ENCODE measurements around the gene MGAT4A.

Gene MGAT4A

DNA sequence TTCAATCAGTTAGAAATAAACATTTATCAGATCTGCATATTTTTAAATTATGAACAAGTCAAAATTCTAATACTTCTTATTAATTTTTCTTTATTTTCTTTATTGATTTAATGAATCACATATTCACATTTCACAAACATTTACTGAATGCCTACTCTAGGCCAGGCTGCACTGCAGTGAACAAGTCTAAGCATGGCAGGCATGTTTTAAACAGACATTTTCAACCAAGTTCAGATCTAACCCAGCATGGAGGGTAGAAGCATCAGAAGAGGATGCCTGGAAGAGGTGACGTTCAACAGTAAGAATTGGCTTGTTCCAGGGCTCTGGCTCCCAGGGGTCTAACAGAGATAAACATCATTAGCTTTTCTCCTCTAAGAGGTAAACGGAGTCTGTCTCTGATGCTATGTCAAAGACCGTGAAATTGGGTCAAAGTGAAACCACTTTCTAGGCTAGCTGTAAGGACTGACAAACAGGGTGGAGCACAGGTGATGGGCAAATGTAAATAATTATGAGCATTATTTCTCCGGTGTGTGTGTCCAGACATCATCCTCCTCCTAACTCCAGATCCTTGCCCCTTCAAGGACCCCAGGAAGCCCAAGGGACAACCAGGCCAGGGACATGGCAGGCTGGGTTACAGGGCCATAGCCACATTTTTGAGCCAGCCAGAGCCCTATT is 72.0 kb downstream of the MGAT4A start:
- no peak for DNase-seq (ENCODE audit: low spot score)

DNA sequence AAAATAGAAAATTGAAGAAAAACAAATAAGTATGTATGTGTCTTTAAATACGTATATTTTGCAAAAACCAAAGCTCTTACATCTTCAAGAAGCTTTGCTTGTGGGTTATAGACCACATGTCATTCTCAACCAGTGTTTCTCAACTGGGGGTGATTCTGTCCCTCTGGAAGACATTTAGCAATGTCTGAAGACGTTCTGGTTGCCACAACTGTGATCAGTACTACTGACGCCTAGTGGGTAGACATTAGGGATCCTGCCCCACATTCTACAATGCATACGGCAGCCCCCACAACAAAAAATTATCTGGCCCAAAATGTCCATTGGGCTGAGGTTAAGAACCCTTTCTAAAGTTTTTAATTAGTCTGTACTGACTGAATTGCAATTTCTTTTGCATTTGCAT is 74.1 kb downstream of the MGAT4A start:
- no peak for DNase-seq (ENCODE audit: low spot score)

DNA sequence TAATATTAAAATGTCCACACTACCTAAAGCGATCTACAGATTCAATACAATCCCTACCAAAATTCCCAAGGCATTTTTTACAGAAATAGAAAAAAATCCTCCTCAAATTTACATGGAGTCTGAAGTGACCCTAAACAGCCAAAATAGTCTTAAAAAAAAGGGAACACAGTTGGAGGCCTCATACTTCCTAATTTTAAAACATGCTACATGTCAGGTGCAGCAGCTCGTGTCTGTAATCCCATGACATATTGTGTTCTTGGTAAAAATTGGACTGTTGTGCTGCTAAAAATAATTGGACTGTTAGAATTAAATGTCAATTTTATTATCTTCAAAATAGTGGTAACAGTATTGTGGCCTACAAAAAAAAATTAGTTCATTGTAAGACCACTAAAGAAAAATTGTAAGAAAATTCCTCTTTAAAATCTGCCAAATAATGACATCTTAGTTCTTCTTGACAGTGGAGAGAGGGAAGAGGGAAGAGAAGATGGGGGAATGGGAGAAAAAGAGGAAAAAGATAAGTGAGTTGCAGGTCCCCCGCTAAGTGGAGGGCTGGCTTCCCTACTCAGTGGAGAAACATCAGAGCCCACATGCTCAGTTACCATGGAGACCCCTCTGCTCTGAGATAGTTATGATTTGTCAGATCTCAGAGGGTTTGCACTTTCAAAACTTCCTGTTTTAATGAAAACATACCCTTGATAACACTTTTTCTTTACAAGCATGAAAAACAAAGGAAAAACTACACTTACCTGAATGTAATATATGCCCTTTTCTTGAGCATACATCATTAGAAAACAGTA is 76.0 kb downstream of the MGAT4A start:
- no peak for DNase-seq (ENCODE audit: low spot score)

DNA sequence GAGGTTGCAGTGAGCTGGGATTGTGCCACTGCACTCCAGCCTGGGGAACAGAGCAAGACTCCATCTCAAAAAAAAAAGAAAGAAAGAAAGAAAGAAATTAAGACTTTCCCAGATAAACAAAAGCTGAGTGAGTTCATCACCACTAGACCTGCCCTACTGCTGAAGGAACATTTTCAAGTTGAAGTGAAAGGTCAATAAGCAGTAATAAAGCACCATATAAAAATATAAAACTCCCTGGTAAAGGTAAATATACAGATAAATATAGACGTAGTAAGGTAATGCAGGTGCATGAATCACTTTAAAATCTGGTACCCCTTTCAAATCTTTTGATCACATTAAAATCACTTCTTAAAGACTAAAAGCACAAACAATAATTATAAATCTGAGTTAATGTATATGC is 79.9 kb downstream of the MGAT4A start:
- DNase-seq (ENCODE audit: low spot score) = no peak

DNA sequence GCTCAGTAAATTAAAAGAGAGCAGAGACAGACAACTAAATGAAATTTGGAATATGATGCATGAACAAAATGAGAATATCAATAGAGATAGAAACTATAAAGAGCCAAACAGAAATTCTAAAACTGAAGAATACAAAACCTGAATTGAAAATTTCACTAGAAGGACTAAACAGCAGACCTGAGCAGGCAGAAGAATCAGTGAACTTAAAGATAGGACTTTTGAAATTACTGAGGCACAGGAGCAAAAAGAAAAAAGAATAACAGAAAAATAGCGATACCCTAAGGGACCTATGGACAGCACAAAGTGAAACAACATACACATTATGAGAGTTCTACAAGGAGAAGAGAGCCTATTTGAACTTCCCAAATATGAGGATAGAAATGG is 80.9 kb downstream of the MGAT4A start:
- no peak for DNase-seq (ENCODE audit: low spot score)

DNA sequence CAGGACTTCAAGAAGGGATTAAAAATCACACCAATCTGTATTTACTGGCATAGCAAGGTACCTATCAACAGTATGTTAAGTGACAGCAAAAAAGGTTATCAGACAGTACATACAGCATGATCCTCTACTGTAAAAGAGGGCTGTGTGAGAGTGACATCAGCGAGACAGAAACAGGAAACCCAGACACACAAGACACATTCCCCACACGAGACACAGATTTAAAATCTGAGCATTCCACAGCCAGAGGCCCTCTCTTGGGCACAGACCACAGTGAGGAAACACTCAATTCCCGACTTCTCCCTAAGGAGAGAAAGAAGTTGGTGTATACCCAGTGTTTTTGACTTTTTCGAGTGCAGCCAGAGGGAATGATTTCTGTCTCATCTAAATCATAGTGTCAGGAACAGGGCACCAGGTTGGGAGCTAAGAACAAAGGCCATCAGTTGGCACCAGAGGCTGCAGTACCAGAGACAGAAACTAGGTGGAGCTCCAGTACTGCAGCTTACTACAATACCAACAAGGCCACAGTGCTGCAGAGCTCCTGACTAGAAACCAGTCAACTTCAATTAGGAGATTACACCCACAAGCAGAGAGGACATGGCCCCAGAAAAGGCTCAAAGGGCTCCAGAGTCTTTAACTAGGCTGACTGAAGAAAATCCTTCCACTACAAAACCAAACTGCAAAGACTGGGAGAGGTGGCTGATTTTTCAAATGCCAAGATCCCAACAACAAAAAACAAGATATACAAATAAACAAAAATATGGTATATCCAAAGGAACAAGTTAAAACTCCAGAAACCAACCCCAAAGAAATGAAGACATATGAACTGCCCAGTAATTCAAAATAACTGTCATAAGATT is 81.6 kb downstream of the MGAT4A start:
- peak; percentile 37 for DNase-seq (ENCODE audit: low spot score)

DNA sequence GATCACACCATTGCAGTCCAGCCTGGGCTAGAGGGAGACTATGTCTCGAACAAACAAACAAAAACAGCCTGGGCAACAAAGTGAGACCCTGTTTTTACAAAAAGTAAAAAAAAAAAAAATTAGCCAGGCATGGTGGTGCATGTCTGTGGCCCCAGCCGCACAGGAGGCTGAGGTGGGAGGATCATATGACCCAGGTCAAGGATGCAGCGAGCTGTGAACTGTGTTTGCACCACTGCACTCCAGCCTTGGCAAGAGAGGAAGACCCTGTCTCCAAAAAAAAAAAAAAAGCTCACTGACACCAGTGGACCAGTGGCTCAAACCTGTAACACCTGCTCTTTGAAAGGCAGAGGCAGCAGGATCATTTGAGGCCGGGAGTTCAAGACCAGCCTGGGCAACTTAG is 82.5 kb downstream of the MGAT4A start:
- no peak for DNase-seq (ENCODE audit: low spot score)

DNA sequence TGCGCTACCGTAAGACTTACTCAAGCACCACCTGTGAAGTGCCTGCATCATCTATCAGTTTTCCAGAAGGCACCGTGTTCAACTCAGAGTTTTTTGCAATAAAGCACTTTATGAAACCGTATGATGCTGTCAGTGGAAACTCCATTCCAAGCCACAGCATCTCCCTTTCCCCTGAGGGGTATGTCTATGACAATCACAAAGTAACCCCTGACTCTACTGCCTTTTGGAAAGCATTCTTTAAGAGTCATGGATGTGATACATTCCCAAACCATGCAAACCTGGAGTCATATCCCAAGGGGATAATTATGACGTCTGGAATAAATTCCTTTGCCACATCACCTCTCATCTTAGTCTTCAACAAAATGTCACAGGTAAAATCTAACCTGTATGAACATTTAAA is 83.3 kb downstream of the MGAT4A start:
- DNase-seq (ENCODE audit: low spot score) = no peak

DNA sequence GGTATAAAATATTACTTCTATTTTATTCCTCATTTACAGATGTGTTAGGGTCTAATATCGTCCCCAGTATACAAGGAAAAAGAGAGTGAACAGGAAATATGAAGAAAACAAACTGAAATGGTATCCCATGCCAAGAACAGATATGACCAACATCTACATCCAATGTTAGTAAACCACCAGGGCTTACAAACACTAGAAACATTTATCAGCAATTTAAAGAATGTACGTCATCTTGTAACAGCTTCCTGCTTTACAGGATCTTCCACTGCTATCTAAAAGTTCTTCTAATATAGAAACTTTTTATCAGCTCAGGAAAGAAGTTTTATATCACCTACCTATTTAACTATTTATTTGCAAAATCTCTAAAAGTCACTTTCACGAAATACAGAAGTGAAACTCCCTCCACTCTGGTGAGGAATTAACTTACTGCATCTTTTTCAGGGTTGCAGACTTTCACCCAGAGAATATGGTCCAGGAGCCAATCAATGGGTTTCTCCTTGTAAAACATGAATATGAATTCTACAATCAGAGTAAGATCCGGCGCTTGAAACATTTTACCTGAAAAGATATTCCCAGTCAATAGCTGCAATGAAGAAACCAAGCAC is 87.3 kb downstream of the MGAT4A start:
- DNase-seq (ENCODE audit: low spot score) = no peak

DNA sequence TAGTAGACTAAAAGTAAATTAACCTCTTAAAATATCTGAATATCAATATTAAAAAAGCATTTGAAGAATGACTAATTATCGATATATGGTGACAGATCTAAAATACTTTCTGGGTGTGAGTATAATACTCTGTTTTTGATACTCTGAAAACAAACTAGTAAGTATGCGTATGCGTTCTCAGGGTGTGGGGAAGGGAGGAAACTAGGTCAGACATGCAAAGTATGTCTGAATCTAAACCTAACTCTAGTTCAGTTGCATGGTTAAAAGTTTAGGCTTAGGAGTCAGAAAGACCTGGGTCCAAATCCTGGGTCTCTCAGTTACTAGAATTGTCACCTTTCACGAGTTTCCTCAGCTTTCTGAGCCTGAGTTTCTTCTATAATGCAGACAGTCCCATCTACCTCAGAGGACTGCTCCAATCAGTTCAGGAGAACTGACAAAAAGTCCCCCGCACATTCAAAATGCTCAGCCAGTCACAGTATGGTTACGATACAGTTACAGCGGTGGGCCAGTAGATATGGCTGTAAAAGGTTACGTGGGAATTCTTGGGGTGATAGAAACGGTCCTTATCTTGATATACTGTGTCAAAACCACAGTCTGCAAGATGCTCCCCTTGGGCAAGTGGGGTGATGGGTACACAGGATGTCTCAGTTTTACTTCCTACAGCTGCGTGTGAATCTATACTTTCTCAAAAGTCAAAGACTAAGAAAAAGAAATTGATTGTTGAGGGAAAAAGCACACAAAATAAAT is 93.4 kb downstream of the MGAT4A start:
- no peak for DNase-seq (ENCODE audit: low spot score)

DNA sequence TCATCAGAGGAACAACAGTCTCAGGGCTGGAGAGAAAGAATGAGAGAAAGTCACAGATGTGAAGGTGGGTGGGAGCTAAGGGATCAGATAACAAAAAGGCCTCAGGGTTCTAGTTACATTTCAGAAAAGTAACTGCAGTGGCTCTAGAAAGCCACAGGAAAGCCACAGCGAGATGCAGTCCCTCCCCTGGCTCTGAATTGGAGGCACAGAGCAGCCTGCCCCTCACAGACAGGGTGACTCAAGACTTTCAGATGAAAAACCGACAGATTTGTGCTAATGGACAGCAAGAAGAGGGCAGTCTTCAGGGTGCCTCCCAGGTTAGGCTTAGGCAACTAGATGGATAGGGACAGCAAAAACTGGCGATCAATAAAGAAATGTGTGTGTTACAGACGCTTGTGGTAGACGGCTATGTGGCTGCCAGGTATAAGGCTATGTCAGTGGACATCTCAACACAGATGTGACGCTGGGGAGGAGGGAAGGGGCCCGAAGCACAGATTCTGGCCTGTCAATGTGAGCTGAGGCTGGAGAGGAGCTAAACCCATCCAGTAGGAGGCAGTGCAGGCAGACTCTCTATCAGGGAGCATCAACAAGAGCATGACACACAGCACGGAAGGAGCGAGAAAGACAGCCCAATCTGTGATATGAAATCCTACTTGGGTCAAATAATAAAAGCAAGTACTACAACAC is 96.4 kb downstream of the MGAT4A start:
- no peak for DNase-seq (ENCODE audit: low spot score)

DNA sequence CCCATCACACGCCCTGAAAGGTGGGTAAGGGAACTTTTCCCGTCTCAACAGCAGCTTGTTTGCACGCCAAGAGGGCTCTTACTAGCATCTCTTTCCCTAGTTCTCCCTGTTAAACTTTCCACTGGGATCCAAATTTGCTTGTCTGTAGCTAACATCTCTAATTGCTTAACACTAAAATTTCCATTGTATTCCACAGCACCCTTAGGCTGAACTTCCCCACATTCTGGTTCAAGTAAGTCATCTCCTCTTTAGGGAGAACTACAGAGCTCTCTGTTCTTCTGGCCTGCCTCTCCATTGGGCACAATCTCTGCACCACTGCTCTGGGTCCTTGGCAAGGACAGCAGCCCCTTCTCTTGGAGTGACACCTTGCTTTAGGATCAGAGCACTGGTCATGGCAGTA is 98.6 kb downstream of the MGAT4A start:
- DNase-seq (ENCODE audit: low spot score) = no peak

DNA sequence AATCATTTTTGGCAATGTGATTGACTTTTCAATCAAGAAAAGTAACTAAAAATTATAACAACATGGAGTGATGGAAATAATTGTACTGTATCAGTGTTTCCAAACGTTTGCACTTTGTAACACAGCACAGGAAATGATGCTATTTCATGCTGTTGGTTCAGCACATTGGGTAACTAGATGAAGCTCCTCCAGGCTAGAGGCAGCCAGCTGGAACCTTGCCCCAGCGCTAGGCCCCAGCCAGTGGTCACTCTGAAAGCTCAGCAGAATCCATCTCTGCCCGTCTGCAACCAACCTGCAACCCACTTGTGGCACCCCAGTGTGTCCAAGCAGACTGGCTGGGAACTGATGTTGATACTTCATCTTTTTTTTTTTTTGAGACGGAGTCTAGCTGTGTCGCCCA is 107.3 kb downstream of the MGAT4A start:
- no peak for DNase-seq (ENCODE audit: low spot score)

DNA sequence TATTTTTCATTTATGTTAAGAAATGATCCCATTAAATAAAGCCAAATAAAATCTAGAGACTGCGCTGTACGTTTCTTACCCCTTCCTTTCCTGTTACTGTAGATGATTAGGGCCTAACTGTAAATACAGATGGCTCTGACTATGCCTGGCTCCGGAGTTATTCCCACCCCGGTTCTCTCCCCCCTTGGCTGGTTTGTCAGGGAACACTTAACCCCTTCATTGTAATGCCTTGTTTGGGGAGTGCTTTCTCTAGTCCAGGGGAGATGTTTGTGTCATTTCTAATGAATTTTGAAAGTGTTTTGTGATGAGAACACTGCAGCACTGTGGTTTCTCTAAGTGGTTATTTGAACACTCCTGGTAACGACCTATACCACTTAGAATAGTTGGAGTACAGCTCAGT is 113.8 kb downstream of the MGAT4A start:
- DNase-seq (ENCODE audit: low spot score) = no peak

DNA sequence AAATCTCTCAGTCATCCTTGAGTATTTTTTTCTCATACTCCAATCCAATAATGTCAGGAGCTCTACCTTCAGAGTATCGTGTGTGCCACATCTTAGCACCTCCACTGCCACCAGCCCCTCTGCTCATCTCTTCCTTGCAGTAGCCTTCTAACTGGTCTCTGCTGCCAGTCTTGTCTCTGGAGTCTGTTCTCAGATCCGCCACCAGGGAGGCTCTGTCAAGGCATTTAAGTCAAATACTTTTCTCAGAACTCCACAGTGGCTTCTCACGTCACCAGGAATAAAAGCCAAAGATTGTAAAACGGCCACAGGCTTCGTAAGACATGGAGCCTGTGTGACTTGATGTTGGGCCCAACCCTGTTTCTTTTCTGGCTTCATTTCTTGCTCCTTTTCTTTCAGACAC is 115.5 kb downstream of the MGAT4A start:
- DNase-seq (ENCODE audit: low spot score) = no peak

DNA sequence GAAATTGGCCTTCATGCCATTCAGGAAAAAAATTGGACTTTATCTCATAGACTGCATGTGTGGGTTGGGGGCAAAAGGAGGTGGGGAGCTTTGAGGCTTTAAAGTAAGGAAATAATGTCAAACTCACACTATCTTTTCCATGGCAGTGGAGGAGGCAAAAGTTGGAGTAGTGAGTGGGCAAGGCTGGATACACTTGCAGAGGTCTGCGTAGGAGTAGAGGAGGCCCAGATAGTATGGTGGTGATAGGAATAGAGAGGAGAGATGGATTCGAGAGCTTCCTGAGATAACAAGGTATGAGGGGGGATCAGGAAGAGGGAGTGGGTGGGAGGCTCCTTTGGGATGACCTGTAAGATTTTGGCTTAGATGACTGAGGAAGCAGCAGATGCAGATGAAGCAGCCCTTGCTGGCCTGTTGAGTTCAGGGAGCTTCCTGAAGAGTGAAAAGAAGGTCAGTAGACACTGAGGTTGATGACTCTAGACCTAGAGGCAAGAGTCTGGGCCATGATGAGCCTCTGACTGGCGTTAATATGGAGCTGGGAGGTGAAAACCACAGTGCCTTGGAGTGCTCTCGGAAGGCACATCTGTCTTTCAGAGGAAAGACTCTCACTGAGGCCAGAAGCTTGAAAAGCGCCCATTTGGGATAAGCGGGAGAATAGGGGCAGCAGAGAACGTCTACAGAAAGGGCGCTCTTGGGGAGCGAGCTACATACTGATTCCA is 116.8 kb downstream of the MGAT4A start:
- DNase-seq (ENCODE audit: low spot score) = no peak

DNA sequence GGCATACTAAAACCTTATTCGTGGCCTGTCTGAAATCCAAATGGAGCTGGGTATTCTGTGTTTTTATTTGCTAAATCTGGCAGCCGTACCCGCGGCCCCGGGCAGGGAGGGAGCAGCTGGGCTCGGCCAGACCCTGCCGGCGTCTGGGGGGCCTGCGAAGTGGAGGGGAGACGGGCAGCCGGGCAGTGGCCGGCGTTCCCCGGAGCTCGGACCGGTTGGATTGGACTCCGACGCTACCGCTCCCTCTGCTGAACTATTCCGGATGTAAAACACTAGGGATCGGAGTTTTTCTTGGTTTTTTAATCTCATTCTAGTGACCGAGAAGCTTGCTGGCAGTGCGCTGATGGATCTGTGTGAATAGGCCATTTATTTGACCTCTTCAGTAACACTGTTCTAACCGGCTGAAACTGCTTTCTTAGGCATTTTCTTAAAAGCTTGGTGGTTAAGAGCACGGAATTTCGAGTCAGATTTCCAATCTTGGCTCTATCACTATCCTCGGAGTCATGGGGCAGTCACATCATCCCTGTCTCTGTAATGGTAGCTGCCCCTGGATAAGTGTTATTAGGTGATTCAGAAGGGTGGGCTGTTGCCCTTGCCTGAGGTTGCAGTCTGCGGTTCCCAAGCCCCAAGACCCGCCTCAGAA is 121.8 kb downstream of the MGAT4A start:
- peak; percentile 43 for DNase-seq (ENCODE audit: low spot score)

DNA sequence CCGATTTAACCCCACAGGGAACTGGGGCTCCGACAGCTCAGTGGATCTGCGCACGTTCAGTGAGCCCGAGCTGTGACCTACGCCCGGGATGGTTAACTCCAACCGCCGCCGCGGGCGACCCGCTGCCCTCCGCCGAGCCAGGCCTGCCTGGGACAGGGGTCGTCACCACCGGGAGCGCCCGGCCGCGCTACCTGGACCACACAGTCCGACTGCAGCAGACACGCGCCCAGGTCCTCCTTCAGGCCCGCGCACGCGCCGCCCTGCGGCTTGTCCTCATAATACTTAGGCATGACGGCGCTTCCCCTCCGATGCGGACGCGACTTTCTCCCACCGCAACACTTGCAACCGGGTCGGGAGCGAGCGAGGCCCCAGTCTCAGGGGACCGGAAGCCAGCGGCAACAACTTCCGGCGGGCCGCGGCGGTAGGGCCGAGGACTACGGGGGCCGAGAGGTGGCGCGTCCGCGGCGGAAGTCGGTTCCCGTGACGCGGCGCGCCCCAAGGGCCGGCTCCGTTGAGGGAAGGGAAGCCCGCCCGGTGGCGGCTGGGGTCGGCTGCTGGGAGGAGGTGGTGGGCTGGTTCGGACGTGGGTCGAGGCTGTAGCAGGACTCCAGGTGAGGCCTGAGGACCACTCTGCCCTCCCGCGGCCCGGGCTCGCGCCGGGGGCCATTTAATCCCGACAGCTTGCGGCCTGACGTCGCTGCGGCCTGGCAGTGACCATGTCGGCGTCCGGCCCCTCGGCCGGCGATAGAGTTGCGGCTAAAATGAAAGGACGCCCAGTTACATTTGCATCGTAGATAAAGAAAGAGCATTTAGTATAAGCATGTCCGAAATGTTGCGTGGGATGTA is 122.6 kb downstream of the MGAT4A start, which contains the start of the genes COA5 and UNC50:
Gene COA5 (minus strand): TSS at position 397 of the 846 bp plus-strand sequence. CDS start 107 bp downstream, at position 290.
Gene UNC50 (plus strand): TSS at position 474 of the 846 bp plus-strand sequence. CDS start 1,171 bp downstream, outside the sequence.
- DNase-seq (ENCODE audit: low spot score) = peak; percentile 95

DNA sequence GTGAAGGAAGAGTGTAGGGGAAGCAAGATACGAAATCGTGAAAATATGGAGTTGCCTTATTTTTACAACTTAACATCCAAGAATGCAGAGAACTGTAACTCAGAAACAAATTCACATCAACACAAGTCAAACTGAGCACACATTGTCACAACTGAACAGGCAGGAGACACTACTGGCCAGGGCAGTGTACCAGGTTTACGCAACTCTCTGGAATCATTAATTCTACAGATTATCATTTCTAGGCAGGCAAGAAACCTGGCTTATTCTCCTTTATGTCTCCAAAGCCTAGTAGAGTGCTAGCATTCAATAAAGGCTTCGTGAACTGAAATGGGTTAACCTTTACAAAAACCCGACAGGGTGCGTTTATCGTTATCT is 123.2 kb downstream of the MGAT4A start:
- peak; percentile 56 for DNase-seq (ENCODE audit: low spot score)
